Suppressor macrophage treated with lipopolysaccharide for 1 hour (primary cell): Measurements from ENCODE around the gene DPYSL4.

ENCODE experiments used
- DNase-seq, 3 donors: peaks; one replicate each; pipeline ENCODE4 v3.0.0-alpha.2; 2020 to 2022

The DPYSL4 gene

DNA sequence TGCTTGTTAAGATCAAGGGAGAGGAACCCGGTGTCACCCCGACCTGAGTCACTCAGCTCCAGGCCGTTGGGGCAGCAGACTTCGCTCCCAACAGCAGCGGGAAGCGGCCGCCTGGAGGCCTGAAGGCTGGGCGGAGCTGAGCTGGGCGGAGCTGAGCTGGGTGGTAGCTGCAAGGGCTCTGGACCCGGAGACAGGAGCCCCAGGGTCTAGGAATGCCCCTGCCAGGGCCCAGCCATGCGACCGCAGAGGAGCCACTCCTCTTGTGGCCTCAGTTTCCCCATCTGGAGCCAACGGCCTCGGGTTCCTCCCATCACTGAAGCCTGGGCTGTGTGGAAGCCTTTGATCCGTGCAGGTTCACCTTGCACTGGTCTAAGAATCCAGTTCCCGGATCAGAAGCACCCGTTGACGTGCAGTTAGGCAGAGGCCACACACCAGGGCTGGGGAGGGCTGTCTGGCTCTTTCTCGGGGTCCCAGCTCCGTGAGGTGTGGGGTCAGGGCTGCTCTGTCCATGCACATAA, 21.9 kb upstream of the DPYSL4 start:
- no peak for DNase-seq

DNA sequence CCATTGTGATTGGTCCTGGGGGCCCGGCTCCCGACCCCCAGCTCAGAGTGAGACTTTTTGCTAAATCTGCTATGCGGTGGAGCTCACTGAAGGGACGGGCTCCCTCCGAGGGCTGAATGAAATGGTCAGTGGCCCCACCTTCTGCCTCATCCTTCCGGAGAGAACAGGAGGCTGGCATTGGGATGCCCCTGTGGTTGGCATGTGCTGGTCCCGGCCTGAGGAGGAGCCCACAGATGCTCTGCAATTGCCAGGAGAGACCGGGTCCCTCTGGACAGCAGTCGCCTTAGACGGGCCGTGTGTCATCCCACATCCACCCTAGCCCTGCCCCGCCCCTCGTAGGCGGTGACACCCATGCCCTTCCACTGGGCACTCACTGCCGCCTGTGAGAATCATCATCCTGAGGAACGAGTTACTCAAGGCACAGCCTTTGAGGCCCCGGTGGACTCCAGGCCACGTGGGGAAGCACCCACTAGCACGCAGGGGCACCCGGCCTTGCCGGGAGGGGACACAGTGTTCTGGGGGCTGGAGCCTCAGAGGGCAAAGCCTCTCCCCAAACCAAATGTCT, 21.2 kb upstream of the DPYSL4 start:
- no peak for DNase-seq

DNA sequence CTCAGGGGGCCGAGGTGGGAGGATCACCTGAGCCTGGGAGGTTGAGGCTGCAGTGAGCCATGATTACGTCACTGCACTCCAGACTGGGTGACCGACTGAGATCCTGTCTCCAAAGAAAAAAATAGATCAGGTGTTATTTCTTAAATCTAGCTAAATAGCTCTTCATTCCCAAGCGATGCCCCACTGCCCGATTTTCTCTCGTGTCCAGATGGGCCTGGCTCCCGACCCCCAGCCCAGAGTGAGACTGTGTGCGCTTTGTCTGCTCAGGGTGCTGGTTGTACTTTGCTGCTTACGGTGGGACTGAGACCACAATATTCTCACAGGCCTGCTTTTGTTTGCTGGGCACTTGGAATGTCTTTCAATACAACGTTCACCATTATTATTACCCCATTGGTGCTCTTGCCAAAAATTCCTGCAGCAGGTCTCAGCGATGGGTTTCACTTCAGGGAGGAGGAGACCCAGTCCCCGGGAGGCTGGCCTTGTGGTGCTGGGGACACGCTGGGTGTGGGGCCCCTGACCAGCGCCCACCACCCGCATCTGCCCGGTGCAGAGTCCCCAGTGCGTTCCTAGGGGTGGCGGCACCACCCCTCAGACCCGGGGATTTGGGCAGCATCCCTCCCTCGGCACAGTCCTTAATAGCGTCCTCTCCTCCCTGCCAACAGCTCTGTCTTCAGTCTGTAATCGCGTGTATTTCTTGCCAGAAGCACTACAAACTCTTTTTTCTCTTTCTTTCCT, 20.4 kb upstream of the DPYSL4 start:
- no peak for DNase-seq

DNA sequence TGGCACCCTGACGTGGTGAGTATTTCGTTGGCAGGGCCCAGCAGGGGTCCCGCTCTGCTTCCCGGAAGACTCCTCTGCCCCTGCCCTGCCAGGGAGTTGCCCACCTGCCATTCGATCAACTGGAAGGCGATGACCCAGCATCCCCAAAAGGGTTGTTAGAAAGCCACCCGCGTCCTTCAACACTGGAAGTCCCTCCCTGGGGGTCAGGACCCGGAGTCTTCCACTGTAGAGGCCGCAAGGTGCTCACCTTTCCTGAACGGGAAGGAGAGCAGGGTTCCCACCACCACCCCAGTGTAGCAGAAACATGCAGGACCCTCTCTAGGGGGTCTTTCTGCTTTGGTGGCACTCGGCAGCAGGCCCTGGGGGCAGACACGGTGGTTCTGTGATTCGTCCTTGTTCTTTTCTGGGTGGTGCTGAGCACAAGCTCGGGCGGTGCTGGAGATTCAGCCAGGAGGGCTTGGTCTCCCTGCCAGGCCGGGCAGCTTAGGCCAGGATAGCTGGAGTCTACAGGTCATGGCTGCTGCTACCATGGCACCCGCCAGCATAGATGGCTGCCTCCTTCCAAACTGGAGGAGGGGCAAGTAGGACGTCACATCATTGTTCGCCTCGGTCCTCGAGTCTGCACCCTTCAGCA, 19.6 kb upstream of the DPYSL4 start:
- DNase-seq = no peak

DNA sequence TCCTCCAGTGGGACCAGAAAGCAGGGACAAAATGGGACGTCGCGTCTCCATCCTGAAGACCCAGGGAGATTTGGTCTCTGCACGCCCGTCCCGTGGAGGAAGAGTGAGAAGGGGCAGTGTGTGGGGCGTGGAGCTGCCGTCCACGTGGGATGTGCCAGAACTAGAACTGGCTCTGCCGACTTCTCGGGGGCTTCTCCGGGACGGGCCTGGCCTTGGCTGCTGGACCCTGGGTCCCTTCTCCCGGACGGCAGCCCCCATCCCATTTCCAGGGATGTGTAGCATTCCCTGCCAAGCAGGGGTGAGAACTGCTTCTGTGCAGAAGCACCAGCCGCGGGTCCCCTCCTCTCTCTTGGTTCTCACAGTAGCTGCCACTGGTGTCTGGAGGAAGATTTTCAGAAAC, 18.8 kb upstream of the DPYSL4 start:
- no peak for DNase-seq

DNA sequence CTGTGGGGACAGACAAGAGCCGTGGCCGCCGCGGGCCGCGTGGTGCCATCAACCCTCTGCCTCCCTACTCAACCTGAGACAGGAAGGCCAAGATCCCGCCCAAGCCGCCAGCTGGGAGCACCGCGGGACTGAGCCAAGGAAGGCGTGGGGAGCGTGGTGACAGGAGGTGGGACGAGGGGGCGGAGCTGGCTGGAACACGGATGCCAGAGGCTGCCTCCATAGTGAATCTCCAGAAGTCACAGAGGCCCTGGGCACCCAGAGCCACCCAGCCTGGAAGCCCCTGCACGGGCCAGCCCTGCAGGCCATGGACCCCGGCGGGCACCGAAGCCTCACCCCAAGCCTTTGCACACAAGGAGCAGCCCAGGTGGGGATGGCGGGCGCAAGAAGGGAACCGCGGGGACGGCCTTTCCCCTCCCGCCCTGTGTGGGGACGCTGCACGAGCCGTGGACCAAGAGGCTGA, 18.1 kb upstream of the DPYSL4 start:
- no peak for DNase-seq

DNA sequence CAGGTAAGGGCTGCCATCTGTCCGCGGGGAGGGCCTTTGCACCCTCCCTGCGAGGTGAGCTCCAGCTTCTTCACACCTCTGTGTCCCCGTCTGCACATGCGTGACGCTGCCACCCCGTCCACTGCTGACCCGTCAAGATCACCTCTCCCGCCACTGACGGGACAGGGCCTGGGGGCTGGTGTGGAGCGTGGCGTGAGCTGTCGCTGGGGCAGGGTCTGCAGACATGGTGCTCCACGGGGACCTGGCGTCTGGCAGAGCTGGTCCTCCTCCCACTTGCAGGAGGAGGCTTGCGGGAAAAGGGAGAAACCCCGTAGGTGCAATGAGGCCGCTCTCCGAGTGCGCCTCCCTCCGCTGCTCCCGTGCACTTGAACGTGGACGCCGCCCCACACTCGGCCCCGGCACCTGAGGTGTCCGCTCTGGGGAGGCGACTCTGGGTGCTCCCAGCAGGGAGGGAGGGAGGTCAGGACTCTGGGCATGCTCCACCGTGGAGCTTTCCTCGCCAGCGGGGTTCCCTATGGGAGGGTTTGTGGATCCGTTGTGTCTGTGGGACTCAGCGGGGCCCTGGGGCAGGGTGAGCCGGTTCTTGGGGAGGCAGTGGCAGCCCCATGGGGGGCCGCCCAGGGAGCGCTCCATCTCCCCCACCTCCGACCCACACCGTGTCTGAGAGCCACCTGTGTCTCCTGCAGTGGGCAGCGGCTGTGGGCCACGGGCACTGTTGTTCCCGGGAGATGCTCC, 17.6 kb upstream of the DPYSL4 start:
- no peak for DNase-seq

DNA sequence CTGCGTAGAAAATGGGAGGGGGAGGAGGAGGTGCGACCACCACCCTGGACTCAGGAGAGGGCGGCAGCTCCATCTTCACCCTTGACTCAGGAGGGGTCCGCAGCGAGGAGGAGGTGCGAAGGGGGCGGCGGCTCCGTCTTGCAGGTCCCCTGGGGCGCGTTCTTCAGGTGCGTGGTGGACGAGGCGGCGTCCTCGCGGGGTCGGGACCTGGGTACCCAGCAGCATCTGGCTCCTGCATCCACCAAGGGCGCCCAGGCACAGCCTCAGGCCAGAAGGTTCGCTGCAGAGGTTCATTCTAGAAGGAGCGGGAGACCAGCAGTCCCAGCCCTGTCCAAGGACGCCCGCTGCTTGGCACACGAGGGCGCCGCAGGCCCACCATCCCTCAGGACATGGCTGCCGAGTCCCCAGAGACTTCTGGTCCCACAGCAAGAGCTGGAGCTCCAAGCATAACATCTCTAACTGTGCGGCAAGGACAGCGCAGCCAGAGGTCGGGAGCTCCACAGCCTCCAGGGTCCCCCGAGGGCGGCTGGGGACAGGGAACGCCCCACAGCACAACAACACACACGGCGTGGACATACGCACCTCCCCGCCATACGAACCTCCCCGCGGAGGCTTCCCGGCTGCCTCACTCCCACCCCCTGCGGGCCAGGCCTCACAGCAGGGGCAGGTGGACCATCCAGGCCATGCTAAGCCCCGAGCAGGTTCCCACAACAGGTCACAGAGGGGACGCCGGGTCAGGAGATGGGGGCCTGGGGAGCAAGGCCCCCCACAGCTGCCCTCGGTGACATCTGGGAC, 16.8 kb upstream of the DPYSL4 start:
- no peak for DNase-seq

DNA sequence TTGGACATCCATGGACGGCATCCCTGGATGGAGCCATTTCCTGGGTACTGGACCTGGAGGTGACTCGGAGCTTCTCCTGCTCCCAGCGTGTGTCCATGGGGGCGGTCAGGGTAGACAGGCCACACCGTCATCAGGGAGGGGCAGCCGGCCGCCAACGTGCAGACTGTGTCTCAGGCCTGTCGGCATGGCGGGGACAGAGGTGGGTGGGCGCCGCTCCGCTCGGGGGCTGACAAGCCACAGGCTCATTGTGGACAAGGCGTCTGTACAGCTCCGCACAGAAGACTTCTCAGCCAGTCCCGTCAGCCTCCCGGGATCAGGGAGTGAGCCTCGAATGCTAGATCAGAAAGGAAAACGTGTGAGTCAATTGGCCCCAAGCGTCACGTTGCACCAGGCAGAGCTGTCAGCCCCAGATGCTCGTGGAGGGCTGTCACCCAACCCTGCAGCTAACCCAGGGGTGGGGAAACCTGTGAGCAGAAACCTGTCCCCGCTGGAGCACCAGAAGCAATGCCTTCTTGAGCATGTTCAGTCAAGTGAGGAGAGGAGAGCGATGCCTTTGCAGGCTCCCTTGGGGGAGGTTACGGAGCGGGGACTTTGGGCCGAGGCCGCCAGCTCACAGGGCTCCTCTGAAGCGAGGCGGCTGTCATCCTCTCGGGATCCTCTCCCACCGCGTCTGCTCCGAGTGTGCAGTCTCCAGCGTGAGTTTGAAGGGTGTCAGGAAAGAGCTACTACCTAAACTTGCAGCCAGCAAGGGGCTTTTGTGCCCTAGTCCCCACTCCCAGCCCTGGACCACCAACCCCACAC, 16.0 kb upstream of the DPYSL4 start:
- DNase-seq = no peak

DNA sequence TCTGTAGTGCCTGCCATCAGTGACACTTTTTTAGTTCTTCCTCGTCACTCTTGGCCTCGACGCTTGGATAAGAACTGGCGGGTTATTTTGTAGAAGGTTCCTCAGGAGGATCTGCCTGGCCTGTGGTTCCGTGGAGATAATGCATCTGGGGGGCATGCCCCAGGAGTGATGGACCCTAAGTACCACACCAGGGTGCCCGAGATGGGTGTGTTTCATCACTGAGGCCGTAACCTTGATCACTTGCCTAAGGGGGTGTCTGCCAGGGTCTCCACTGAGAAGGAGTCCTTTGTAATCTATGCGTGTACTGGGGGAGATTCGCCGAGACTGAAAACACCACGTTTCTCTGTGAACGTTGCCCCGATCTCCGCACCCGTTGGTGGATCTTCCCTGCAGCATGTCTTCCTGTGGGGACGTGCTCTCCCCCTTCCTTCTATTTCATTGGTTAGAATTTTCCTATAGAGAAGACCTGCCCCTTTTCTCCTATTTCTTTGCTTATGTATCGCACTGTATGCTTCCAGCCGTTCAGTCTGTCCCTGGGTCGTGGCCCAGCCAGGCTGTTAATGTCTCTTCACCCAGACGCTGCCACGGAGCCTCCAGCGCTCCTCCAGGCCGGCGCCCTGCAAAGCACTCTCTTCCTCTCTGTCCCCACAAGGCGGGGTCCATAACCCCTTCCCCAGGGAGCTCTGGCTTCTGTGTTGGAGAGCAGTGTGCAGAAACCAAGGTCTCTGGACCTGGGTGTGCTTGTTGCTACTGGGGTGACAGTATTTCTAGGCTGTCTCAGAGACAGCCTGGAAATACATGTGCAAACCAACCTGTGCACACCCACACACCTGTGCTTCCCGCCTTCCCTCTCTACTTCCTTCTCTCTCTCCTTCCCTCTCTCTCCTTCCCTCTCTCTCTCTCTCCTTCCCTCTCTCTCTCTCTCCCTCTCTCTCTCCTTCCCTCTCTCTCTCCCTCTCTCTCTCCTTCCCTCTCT, 14.4 kb upstream of the DPYSL4 start:
- no peak for DNase-seq

DNA sequence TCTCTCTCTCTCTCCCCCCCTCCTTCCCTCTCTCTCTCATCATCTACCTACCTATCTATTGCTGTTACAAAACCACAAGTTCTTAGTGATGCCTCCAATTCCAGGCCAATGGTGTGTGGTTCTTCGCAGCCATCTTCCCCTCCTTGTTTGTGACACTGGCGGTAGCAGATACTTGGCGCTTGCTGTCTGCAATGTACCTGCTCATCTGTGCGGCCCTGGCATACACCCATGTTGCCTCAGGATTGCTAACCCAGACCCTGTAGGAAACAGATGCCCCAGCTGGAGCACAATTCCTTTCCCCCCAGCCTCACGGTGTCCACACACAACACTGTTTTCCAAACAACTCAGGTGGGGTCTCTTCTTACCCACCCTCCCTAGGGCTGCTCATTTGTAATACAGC, 13.6 kb upstream of the DPYSL4 start:
- DNase-seq = no peak

DNA sequence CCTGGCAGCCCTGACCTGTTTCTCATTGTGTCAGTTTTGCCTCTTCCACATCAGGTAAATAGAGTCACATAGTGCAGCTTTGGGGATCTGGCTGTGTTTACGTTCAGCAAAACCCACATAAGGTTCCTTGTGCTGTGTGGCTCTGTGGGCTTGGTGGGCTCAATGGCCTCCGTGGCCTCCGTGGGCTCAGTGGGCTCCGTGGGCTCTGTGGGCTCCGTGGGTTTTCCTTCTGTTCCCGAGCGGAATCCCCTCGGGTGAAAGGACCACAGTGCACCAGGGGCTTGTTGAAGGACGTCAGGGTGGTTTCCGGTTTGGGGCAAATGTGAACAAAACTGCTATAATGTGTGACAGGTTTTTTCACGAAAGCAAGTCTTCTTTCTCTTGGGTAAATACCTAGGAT, 12.5 kb upstream of the DPYSL4 start:
- no peak for DNase-seq

DNA sequence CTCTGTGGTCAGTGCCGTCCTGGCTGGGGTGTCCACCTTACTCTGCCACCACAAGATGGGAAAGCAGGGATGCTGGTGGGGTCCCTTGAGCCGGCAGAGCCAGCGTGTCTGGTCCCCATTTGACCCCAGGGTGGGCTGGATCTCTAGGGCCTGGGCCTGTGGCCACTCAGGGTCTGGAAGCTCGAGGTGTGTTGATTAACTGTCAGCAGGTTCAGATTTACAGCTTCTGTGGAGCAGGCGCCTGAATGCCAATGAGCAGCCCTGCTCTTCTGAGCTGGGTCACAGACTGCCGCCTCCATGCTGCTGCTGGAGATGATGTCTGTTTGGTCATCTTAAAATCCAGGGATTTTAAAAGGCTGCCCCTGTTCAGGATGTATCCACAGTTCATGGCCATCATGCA, 11.3 kb upstream of the DPYSL4 start:
- DNase-seq = no peak

DNA sequence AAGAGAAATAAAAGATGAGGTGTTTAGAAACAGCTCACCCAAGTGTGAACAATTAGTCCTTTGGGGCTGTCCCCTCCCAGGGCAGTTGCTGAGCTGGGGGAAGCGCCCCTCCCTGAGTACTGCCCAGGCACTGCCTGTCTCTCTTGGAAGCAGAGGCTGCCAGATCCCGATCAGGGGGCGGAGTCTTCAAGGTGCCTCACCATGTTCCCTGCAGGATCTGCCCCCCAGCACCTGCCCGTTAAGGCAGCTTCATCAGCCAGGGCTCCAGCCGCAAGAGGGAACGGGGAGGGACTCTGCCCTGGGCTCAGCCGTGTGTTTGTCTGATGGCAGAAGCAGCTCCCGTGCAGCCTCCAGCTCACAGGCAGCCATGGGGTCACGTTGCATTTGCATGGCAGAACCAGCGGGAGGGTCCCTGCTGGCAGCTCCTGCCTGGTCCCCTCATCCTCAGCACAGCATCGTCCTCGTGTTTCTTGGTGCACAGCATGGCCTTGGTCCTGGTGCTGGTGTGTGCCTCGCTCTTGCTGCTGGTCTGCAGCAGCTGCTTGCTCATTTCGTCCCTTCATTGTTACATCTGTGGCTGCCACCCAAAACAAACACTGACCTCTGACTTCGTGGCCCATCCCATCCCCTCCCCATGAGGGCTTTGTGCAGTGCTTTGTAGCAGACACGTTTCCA, 10.7 kb upstream of the DPYSL4 start:
- DNase-seq = no peak

DNA sequence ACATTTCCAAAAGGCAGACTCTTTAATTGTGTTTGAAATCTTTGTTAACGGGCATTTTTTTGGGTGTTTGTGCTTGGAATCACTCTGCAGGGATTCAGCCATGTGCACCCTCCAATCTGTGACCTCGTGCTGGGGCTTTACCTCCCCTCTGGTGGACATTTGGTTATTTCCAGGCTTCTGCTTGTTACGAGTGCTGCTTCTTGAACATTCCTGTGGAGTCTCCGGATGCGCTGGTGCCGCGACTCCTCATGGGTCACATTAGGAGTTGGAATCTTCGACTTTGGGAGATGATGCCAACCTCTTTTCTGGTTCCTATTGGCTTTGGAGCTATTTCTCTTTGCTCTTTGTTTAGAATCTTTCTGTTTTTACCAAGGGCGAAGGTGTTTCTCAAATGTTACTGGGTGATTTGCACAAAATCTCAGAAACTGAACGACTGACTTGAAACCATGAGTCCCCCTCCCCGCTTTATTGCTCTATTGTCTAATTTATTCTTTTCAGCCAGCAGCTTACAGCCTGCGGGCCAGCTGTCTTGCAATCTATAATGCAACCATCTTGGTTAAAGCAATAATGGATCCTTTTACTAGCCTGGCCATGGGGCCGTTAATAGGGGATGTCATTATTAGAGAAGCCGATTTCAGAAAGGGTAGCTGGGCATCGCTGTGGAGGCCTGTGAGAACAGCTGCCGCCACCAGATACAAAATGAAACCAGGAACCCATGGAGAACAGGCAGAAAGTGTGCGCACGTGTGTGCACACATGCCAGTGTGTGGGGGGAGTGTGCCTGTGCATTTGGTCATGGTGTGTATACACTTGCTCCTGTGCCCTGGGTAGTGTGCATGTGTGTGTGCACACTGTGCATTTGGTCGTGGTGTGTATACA, 9.9 kb upstream of the DPYSL4 start:
- no peak for DNase-seq

DNA sequence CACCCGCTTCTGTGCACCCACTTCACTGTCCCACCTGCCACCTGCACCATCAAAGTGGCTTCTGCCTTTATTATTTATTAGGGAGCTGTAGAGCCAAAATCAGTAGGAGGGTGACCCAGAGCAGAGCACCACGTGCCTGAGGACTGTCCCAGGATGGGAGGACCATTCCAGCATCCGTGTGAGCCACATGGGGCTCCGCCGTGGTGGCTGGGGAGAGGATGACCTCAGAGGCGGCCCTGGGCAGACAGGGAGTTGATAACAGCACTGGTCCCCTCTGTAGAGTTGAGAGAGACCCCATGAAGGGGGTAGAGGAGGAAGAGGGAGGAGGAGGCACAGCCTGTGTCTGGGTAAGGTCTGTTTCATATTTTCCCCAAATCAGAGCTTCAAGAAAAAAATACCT, 8.7 kb upstream of the DPYSL4 start:
- no peak for DNase-seq

DNA sequence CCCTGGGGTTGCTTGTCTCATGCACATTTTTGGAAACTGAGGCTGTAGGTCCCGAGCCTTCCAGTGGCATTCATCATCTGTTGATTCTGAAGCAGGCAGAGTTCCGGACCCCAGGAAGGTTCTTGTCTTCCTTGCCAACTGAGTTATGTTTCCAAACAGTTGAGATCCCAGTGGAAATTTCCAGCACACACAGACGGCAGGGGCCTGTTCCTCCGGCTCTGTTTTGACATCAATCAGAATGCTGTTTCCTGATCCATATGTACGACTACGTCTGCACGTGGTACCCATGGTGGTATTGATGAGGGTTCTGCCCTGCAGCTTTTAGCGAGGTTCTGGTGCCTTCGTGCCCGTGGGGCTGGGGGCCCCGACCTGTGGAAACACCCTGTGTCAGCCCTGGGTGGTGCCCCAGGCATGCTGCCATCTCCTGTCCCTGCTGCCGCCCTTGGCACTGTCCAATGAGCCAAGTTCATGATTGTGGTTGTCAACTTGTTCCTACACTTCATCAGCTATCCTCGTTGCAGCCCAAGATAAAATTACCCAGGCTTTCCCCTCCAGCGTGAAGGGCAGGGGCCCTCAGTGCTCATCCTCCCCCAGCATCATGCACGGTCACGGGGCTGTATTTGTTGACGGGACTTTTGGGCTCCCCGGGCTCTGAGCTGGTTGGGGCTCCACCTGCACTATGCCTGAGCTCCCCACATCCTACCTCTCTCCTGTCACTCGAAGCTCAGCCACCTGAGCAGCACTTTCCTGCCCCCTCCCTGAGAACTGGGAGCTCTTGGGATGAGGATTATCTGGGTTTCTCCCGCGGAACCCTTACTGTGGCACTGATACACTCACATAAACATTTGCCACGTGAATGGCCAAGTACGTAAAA, 7.8 kb upstream of the DPYSL4 start:
- DNase-seq = no peak
